Measurements from ENCODE around the gene SHF.

The SHF gene

GRCh38 chr15:45221967-45222366 lies 34.2 kb upstream of the SHF start:
- no peaks in the 10 kb centered on the region for H3K4me1 ChIP-seq (ENCODE audit: insufficient read depth, poor library complexity, severe bottlenecking)
- ATAC-seq (ENCODE audit: low read depth): no peak

GRCh38 chr15:45221053-45221599 lies 33.4 kb upstream of the SHF start:
- no peaks in the 10 kb centered on the region for H3K27me3 ChIP-seq (ENCODE audit: insufficient read depth, poor library complexity, severe bottlenecking)
- H3K27ac ChIP-seq (ENCODE audit: poor library complexity, severe bottlenecking): no peak overlapping the region
- ATAC-seq (ENCODE audit: low read depth) (no peak), DNase-seq (ENCODE audit: low spot score) (no peak)
- H3K4me1 ChIP-seq (ENCODE audit: insufficient read depth, poor library complexity, severe bottlenecking): no peaks in the 10 kb centered on the region
- no peak for TF ChIP-seq CTCF (IDR thresholded peaks at IDR 0.05; ENCODE audit: poor library complexity, severe bottlenecking)
- H3K36me3 ChIP-seq (ENCODE audit: low read depth): no peaks in the 10 kb centered on the region
- no peaks in the 10 kb centered on the region for H3K9me3 ChIP-seq (ENCODE audit: severe bottlenecking)
- no peak overlapping the region for H3K4me3 ChIP-seq (ENCODE audit: severe bottlenecking)

More at GRCh38 chr15:45221967-45222366, 34.2 kb upstream of the SHF start:
- H3K4me3 ChIP-seq (ENCODE audit: severe bottlenecking): no peak overlapping the region
- H3K36me3 ChIP-seq (ENCODE audit: low read depth): no peaks in the 10 kb centered on the region
- TF ChIP-seq CTCF (IDR thresholded peaks at IDR 0.05; ENCODE audit: poor library complexity, severe bottlenecking): no peak
- no peaks in the 10 kb centered on the region for H3K27me3 ChIP-seq (ENCODE audit: insufficient read depth, poor library complexity, severe bottlenecking)
- H3K9me3 ChIP-seq (ENCODE audit: severe bottlenecking): no peaks in the 10 kb centered on the region
- no peak overlapping the region for H3K27ac ChIP-seq (ENCODE audit: poor library complexity, severe bottlenecking)
- no peak for DNase-seq (ENCODE audit: low spot score)

- no peak for DNase-seq (ENCODE audit: low spot score)
- Histone ChIP-seq H3K4me1 (ENCODE audit: insufficient read depth, poor library complexity, severe bottlenecking) (no peaks in the 10 kb centered on the region), H3K4me3 (ENCODE audit: severe bottlenecking) (no peak overlapping the region), H3K27ac (ENCODE audit: poor library complexity, severe bottlenecking) (no peak overlapping the region), H3K36me3 (ENCODE audit: low read depth) (no peaks in the 10 kb centered on the region), H3K9me3 (ENCODE audit: severe bottlenecking) (no peaks in the 10 kb centered on the region), H3K27me3 (ENCODE audit: insufficient read depth, poor library complexity, severe bottlenecking) (no peaks in the 10 kb centered on the region)
- no peak for TF ChIP-seq CTCF (IDR thresholded peaks at IDR 0.05; ENCODE audit: poor library complexity, severe bottlenecking)
- ATAC-seq (ENCODE audit: low read depth): no peak
Observed at GRCh38 chr15:45212493-45212892, 24.7 kb upstream of the SHF start.

- no peaks in the 10 kb centered on the region for H3K4me1 ChIP-seq (ENCODE audit: insufficient read depth, poor library complexity, severe bottlenecking)
- no peaks in the 10 kb centered on the region for H3K9me3 ChIP-seq (ENCODE audit: severe bottlenecking)
- no peak overlapping the region for H3K27ac ChIP-seq (ENCODE audit: poor library complexity, severe bottlenecking)
- peak; percentile 98 for TF ChIP-seq CTCF (IDR thresholded peaks at IDR 0.05; ENCODE audit: poor library complexity, severe bottlenecking)
- no peak overlapping the region for H3K4me3 ChIP-seq (ENCODE audit: severe bottlenecking)
- no peaks in the 10 kb centered on the region for H3K27me3 ChIP-seq (ENCODE audit: insufficient read depth, poor library complexity, severe bottlenecking)
- DNase-seq (ENCODE audit: low spot score) (no peak), ATAC-seq (ENCODE audit: low read depth) (peak; percentile 44)
- no peaks in the 10 kb centered on the region for H3K36me3 ChIP-seq (ENCODE audit: low read depth)
Observed at GRCh38 chr15:45205192-45205591, 17.4 kb upstream of the SHF start.

GRCh38 chr15:45203182-45203581 lies 15.4 kb upstream of the SHF start:
- TF ChIP-seq CTCF (IDR thresholded peaks at IDR 0.05; ENCODE audit: poor library complexity, severe bottlenecking): no peak
- DNase-seq (ENCODE audit: low spot score) (no peak), ATAC-seq (ENCODE audit: low read depth) (no peak)
- H3K27ac ChIP-seq (ENCODE audit: poor library complexity, severe bottlenecking): no peak overlapping the region
- no peaks in the 10 kb centered on the region for H3K27me3 ChIP-seq (ENCODE audit: insufficient read depth, poor library complexity, severe bottlenecking)
- no peaks in the 10 kb centered on the region for H3K4me1 ChIP-seq (ENCODE audit: insufficient read depth, poor library complexity, severe bottlenecking)
- no peaks in the 10 kb centered on the region for H3K36me3 ChIP-seq (ENCODE audit: low read depth)
- H3K9me3 ChIP-seq (ENCODE audit: severe bottlenecking): no peaks in the 10 kb centered on the region
- H3K4me3 ChIP-seq (ENCODE audit: severe bottlenecking): no peak overlapping the region

All from RWPE2 (cell line).